ENCODE data around the gene NEK6. TPM values are rescaled to one million over a fixed set of nuclear protein-coding genes. Genes with fewer than 3 reads are reported as not detected.

The NEK6 gene
- total RNA-seq, 4 donors from 2014 or later: 25.3 to 53.1 (median 43.3) TPM

DNA sequence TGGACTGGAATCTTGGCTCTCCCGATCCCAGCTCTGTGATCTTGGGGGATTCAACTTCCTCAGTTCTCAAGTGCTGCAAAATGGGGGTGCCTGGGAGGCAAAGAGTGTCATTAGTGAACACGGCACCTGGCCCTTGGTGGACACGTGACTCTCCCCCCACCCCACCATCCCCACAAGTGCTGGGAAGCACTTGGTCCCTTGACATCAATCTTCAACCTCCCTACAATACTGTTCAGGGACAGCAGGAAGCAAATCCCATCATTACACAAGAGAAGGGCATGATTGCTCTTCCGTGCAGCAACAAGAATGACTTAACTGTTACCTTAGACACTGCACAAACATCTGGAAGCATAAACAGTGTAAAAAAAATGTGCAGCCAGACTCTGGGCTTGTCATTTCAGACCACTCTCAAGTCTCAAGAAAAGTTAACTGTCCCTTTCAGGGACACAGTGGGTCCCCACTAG, 96.1 kb downstream of the NEK6 start:
- peaks cover 0 to 34% (median 0%) of the 10 kb centered on the region in 4 donors for H3K4me1 ChIP-seq
- H3K27ac ChIP-seq: peak overlapping the region in 2 of 4 donors; percentile 47 to 54
- peaks cover 0 to 96% (median 4%) of the 10 kb centered on the region in 3 donors for H3K36me3 ChIP-seq
- DNase-seq (ENCODE audit: low spot score in 2 of 2): no peak
- no peaks in the 10 kb centered on the region for H3K9me3 ChIP-seq
- no peaks in the 10 kb centered on the region for H3K27me3 ChIP-seq
- 46 to 59% methylated on average over 4 of the region's 4 CpGs for WGBS, 2 donors
- H3K4me3 ChIP-seq: no peak overlapping the region
- TF ChIP-seq CTCF (IDR thresholded peaks at IDR 0.05): no peak
- no peak for TF ChIP-seq POLR2A (IDR thresholded peaks at IDR 0.05)

GRCh38 chr9:124354346-124355038, 96.7 kb downstream of the NEK6 start:
- WGBS, 2 donors: 74 to 76% methylated on average over 8 to 17 of the region's 17 CpGs
- TF ChIP-seq EP300 (IDR thresholded peaks at IDR 0.05) (no peak), POLR2A (IDR thresholded peaks at IDR 0.05) (no peak), CTCF (IDR thresholded peaks at IDR 0.05) (no peak)
- Histone ChIP-seq H3K4me1 (peaks cover 0 to 34% (median 0%) of the 10 kb centered on the region in 4 donors), H3K9me3 (no peaks in the 10 kb centered on the region), H3K4me3 (no peak overlapping the region), H3K27ac (peak overlapping the region in 2 of 4 donors; percentile 47 to 54), H3K36me3 (peaks cover 0 to 93% (median 4%) of the 10 kb centered on the region in 3 donors), H3K27me3 (no peaks in the 10 kb centered on the region)
- no peak for DNase-seq (ENCODE audit: low spot score in 2 of 2)

DNA sequence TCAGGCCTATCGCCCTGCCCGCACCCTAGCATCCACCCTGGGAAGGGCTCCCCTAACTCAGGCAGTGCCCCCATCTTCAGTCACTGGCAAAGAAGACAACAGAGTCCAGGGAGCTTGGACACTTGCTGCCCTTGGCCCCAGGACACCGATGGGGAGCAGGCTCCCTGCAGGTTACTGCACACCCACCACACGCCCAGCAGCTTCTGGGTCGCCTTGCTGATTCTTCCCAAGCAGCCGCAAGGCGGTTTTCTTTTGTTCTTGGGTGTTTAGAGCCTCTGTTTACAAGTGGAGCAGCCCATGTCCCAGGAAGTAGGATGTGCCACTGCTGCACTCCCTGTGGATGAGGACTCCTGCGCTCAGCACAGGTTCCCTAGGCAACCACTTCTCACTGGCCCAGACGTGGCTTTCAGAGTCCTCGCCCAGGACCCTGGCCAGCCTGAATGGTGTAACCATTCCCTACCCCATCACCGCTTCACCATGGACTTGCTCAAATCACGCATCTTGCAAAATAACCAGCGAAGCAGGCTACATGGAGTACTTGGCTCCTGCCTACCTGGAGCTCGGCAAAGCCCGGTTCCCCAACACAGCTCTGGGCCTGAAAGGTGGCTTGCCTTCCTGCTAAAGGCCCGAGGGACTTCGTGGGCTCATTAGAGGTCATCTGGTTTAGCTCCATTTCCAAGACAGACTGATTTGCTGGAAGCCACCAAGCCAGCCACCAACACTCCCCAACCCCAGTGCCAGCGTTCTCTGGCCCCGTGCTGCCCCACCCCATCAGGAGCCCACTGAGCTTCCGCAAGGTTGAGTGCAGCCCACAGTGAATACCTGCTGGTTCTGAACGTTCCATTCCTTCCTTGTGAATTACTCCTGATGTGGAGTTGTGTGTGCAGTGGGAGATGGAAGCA, 97.5 kb downstream of the NEK6 start:
- Histone ChIP-seq H3K27me3 (no peaks in the 10 kb centered on the region), H3K36me3 (peaks cover 0 to 87% (median 4%) of the 10 kb centered on the region in 3 donors)
- DNase-seq (ENCODE audit: low spot score in 2 of 2): no peak

DNA sequence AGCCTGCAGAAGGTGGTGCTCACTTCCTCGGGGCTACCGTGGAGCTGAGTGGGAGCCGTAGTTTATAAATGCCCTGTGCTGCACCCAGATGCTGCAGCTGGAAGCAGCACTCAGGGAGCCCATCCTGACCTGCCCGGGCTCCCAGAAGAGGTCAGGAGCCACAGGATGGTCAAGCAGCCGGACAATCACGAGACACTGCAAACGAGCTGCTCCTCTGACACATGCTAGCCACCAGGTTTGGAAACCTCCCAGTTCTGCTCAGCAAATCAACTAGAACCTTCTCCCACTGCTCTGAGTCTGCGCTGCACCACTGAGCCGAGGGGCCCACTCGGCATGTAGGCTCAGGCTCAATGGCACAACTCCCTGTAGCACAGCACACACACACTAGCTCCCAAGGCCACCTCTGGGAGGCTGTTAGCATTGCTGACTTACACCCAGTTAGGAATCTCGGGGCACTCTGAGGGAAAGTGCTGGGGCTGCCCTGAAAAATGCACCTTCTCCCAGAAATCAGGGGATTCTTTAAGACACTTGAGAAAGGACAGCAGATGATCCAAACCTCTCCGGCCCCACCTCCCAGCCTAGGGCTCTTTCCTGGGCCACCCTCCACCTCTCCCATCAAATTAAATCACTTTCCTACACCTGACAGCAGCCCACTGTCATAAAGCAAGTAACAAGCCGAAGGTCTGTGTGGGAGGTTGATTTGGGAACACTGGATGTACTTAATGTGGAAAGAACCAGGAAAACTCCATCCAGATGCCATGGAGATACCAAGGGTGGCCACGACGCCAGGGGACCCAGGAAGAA, 98.4 kb downstream of the NEK6 start:
- Histone ChIP-seq H3K4me1 (peaks cover 0 to 39% (median 0%) of the 10 kb centered on the region in 4 donors), H3K27ac (peak overlapping the region in 1 of 4 donors; percentile 54), H3K36me3 (peaks cover 0 to 84% (median 4%) of the 10 kb centered on the region in 3 donors), H3K27me3 (no peaks in the 10 kb centered on the region), H3K4me3 (no peak overlapping the region), H3K9me3 (no peaks in the 10 kb centered on the region)
- WGBS, 2 donors: 76 to 87% methylated on average over 8 to 14 of the region's 15 CpGs
- no peak for TF ChIP-seq POLR2A (IDR thresholded peaks at IDR 0.05)
- no peak for DNase-seq (ENCODE audit: low spot score in 2 of 2)

More for the DNA sequence above, 97.5 kb downstream of the NEK6 start:
- no peak for TF ChIP-seq EP300 (IDR thresholded peaks at IDR 0.05)
- H3K4me1 ChIP-seq: peaks cover 0 to 39% (median 0%) of the 10 kb centered on the region in 4 donors
- H3K4me3 ChIP-seq: no peak overlapping the region
- WGBS, 2 donors: 80 to 87% methylated on average over 18 to 19 of the region's 21 CpGs
- no peaks in the 10 kb centered on the region for H3K9me3 ChIP-seq
- peak overlapping the region in 1 of 4 donors; percentile 54 for H3K27ac ChIP-seq

DNA sequence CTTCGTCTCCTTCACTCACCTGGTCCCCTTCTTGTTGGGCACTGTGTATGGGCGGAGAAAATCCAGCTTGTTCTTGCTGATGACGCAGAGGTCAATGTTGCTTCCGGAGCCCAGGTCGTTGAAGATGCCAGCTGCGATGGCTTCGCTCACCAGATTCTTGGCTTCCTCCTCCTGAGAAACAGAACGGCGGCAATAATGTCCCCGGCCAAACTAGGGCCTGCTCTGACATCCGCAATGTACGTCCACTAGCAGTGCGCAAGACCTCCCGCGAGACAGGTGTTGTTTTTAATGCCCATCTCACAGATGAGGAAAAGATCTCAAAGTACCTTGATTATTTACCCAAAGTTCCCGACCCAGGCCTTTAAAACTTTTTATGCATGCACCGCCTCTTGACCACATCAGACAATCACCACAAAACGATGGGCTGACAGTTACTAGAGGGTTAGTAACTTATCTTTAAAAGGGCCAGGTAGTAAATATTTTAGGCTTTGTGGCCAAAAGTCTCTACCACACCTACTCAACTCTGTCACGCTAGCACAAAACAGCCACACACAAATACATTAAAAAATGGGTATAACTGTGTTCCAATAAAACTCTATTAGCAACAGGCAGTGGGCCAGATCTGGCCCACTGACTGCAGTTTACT, 99.1 kb downstream of the NEK6 start:
- H3K4me1 ChIP-seq: peaks cover 0 to 39% (median 0%) of the 10 kb centered on the region in 4 donors
- WGBS, 2 donors: 88 to 90% methylated on average over 19 of the region's 19 CpGs
- no peaks in the 10 kb centered on the region for H3K27me3 ChIP-seq
- DNase-seq (ENCODE audit: low spot score in 2 of 2): no peak
- peaks cover 0 to 77% (median 3%) of the 10 kb centered on the region in 3 donors for H3K36me3 ChIP-seq
- TF ChIP-seq POLR2A (IDR thresholded peaks at IDR 0.05) (no peak), CTCF (IDR thresholded peaks at IDR 0.05) (no peak), EP300 (IDR thresholded peaks at IDR 0.05) (no peak)
- peak overlapping the region in 1 of 4 donors; percentile 56 for H3K27ac ChIP-seq
- H3K9me3 ChIP-seq: no peaks in the 10 kb centered on the region
- H3K4me3 ChIP-seq: no peak overlapping the region

Measured in tibial nerve (tissue), 4 donors.